ENCODE measurements around the gene PNISR. TPM values are rescaled to one million over a fixed set of nuclear protein-coding genes. Genes with fewer than 3 reads are reported as not detected.

The PNISR gene
- total and polyA plus RNA-seq, 2 of the 13 experiments (the other 11 are each of a cell fraction or from before 2014, with no cell fraction given), result 43.0 to 48.0 TPM

- Histone ChIP-seq H3K4me1 (ENCODE audit: insufficient read depth, low read length) (peaks cover 13% of the 10 kb centered on the region), H3K79me2 (ENCODE audit: insufficient read depth, low read length) (peaks cover 95% of the 10 kb centered on the region), H4K20me1 (ENCODE audit: insufficient read depth, low read length) (peaks cover 54% of the 10 kb centered on the region), H3K9me3 (ENCODE audit: low read length) (no peaks in the 10 kb centered on the region), H3K4me2 (ENCODE audit: low read depth, low read length) (no peak overlapping the region), H2AFZ (ENCODE audit: low read length) (no peak overlapping the region), H3K27ac (ENCODE audit: extremely low read length, insufficient read depth, low read length) (no peak overlapping the region), H3K36me3 (replicated peaks in 1 of 2; ENCODE audit: control insufficient read depth in 1 of 2, insufficient read depth in 2 of 2, low read length in 2 of 2) (peaks cover 4 to 35% of the 10 kb centered on the region in 2 experiments), H3K27me3 (ENCODE audit: control insufficient read depth in 1 of 2, insufficient read depth in 2 of 2, low read length in 2 of 2) (no peaks in the 10 kb centered on the region), H3K4me3 (replicated peaks in 1 of 3; ENCODE audit: insufficient read depth in 1 of 3, low read depth in 2 of 3, low read length in 3 of 3) (no peak overlapping the region), H3K9ac (ENCODE audit: insufficient read depth, low read depth, low read length) (no peak overlapping the region)
- in situ Hi-C loops (cut with HindIII; ENCODE audit: extremely low pct_ligation_motif_present, low pct_unique_long_range_greater_than_20kb), result no loop called here
- intact Hi-C loops (cut with micrococcal nuclease; ENCODE audit: unreplicated experiment), result no loop called here
- no peak for ATAC-seq
- no TSS peak for BruUV-seq (replicated peaks)
- ChIA-PET POLR2A (interaction anchor here (1.7 kb wide), 1 partner anchor 9 kb away, joined by 4 read pairs; no protein-coding TSS in a partner anchor), CTCF (ENCODE audit: low intra/inter-chr PET ratio, low total read pairs) (no interaction called here)
- no peak for FAIRE-seq
- no peak for DNase-seq (ENCODE audit: low spot score)
- TF ChIP-seq SOX13 (IDR thresholded peaks at IDR 0.05), result no peak
- TF ChIP-seq SOX13 (CRISPR knock-in tag; conservative IDR thresholded peaks at IDR 0.05 in 1 of 2, IDR thresholded peaks at IDR 0.05 in 1 of 2), result no peak
- TF ChIP-seq ZNF281 (CRISPR knock-in tag; IDR thresholded peaks at IDR 0.05; ENCODE audit: borderline replicate concordance), result no peak
- no peak for TF ChIP-seq NAIF1 (CRISPR knock-in tag; IDR thresholded peaks at IDR 0.05; ENCODE audit: borderline replicate concordance)
- no peak for TF ChIP-seq GATA4 (IDR thresholded peaks at IDR 0.05; ENCODE audit: borderline replicate concordance, low read depth)
- TF ChIP-seq ZNF598 (CRISPR knock-in tag; IDR thresholded peaks at IDR 0.05; ENCODE audit: borderline replicate concordance), result no peak
- TF ChIP-seq, protein P1, sequence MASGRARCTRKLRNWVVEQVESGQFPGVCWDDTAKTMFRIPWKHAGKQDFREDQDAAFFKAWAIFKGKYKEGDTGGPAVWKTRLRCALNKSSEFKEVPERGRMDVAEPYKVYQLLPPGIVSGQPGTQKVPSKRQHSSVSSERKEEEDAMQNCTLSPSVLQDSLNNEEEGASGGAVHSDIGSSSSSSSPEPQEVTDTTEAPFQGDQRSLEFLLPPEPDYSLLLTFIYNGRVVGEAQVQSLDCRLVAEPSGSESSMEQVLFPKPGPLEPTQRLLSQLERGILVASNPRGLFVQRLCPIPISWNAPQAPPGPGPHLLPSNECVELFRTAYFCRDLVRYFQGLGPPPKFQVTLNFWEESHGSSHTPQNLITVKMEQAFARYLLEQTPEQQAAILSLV (CRISPR knock-in tag; IDR thresholded peaks at IDR 0.05; ENCODE audit: borderline replicate concordance), result no peak
- no peak for TF ChIP-seq SMARCC2 (IDR thresholded peaks at IDR 0.05)
- TF ChIP-seq RFX3 (CRISPR knock-in tag; IDR thresholded peaks at IDR 0.05), result no peak
- TF ChIP-seq IRF2 (CRISPR knock-in tag; IDR thresholded peaks at IDR 0.05), result no peak
- no peak for TF ChIP-seq IKZF4 (CRISPR knock-in tag; IDR thresholded peaks at IDR 0.05; ENCODE audit: borderline replicate concordance, low read depth, not compliant biosample characterization)
- no peak for TF ChIP-seq HNF1B (CRISPR knock-in tag; IDR thresholded peaks at IDR 0.05)
- no peak for TF ChIP-seq HMG20B (CRISPR knock-in tag; conservative IDR thresholded peaks at IDR 0.05)
- no peak for TF ChIP-seq ZNF768 (CRISPR knock-in tag; IDR thresholded peaks at IDR 0.05)
- no peak for TF ChIP-seq NFKBIZ (CRISPR knock-in tag; IDR thresholded peaks at IDR 0.05)
- no peak for TF ChIP-seq ZSCAN5A (CRISPR knock-in tag; IDR thresholded peaks at IDR 0.05; ENCODE audit: borderline replicate concordance)
- WGBS (ENCODE audit: low lambda C conversion rate), result 95% methylated on average over 9 of the region's 9 CpGs
These were observed 8.0 kb downstream of the PNISR start for GRCh38 chr6:99416892-99417767.

All from HepG2 (cell line).